GM13977 (cell line): ENCODE data around the gene ADRB2.
A peak's percentile ranks its signal among the peaks of the same experiment; 100 is the strongest.

Experiments used
- DNase-seq: peaks from one replicate; pipeline ENCODE4 v3.0.0; 2012; ENCODE audit warnings: low spot score
- in situ Hi-C: fragments of 300-500 bp; cut with MboI; formaldehyde crosslinking; loops from one replicate; pipeline ENCODE4 v1.12.0; 2022; ENCODE audit warnings: low sequenced_read_pairs, low pct_unique_long_range_greater_than_20kb, mixed read lengths, inconsistent platforms; ENCODE audit not compliant: unreplicated experiment
- TF ChIP-seq, protein P1 (sequence below): IDR thresholded peaks from 2 replicates; pipeline ENCODE4 v1.5.1; 2012; ENCODE audit warnings: mild to moderate bottlenecking, control low read depth; ENCODE audit not compliant: insufficient read depth; ENCODE audit errors: extremely low read depth, missing control alignments

Gene ADRB2

DNA sequence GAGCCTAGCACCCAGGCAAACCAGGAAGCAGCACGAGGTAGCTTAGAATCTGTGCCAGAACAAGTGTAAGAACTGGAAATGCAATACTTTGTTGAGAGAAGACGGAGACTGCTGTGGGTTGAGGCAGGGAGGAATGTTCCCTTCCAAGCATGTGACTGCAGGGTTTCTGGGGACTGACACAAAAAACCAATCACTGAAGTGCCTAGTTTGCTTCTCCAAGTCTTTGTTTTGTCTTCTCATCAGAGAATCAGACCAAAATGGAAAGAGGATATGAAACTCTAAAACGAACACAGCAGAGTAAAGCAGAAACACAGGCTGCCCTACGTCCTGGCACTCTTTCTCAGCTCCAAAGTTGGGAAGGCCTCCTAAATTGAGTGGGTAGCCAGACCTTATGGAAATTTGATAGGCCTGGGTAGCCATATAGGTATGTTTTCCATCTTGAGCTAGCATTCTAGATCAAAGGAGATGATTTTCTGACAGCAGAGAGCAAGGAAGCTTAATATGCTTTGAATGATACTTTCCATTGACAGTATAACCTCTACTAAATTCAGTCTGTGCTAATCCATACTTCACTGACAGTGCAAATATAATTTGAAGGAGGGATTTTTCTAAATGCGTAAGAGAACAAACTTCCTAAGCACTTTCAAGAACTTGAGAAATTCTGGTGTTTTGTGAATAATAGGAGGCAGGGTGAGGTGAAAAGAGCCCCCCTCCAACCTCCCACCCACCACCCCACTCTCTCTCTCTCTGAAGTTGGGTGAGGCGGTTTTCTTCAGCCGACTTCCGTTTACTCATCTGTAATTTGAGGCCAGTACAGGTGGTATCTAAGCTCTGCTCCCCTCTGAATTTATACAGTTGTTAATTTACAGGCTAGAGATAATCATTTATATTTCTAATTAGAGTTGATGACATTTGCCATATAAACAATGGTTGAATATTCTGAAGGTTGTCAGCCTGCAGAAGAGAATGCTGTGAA, 5.5 kb downstream of the ADRB2 start:
- peak; percentile 45 for DNase-seq
- TF ChIP-seq, protein P1, sequence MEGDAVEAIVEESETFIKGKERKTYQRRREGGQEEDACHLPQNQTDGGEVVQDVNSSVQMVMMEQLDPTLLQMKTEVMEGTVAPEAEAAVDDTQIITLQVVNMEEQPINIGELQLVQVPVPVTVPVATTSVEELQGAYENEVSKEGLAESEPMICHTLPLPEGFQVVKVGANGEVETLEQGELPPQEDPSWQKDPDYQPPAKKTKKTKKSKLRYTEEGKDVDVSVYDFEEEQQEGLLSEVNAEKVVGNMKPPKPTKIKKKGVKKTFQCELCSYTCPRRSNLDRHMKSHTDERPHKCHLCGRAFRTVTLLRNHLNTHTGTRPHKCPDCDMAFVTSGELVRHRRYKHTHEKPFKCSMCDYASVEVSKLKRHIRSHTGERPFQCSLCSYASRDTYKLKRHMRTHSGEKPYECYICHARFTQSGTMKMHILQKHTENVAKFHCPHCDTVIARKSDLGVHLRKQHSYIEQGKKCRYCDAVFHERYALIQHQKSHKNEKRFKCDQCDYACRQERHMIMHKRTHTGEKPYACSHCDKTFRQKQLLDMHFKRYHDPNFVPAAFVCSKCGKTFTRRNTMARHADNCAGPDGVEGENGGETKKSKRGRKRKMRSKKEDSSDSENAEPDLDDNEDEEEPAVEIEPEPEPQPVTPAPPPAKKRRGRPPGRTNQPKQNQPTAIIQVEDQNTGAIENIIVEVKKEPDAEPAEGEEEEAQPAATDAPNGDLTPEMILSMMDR = no peak
- in situ Hi-C loops = no loop called here

DNA sequence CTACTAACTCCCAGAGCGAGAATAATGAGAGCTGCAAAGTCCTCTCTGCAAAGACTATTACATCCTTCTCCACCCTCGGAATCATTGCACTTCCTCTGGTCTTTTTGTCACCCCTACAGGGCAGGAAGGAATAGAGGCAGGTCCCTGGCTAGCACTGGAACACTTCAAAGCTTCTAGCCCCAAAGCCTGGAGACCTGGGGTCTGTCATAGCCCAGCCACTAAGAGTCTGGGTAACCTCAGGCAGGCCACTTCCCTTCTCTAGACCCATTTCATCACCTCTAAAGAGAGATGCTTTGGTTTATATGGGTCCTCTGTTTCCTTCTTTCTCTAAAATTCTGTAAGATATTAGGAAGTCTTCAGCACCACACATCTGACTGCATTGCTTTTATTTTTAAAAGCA, 6.7 kb downstream of the ADRB2 start:
- TF ChIP-seq, protein P1 = no peak
- in situ Hi-C loops = no loop called here
- no peak for DNase-seq

DNA sequence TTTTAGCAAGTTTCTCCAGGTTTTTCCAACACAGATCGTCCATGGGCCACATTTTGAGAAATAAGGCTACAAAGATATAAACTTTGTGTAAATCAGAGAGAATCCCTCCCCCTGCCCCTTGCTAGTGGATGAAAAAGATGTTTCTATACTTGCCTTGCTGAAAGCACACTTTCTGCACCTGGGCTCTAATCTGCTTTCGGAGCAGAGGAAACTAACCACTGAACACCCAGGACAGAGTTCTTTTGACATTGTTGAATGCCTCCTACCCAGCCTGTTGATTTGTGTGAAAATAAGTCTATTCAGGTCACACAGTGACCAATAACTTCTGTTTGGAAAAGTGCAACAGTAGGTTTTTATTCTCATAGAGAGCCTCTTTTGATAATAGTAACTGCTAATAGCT, 7.5 kb downstream of the ADRB2 start:
- DNase-seq = no peak
- in situ Hi-C loops = no loop called here
- TF ChIP-seq, protein P1 = no peak

DNA sequence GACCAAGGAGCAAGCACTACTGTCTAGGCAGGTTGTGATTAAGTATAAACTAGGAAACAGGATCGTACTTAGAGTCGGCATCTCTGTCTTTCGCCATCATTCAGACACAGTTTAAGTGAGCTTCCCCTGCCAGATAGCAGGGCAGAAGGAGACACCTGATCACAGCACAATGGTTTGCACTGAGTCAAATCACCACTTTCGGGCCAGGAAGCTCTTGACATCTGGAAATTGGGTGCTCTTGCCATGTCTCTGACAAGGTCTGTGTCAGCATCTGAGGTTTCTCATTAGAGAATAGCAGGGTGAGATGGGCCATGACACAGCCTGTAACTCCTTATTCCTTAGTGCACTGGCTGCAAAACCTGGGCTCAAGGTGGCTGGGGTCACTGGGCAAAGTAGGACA, 8.3 kb downstream of the ADRB2 start:
- in situ Hi-C loops = no loop called here
- TF ChIP-seq, protein P1 = no peak
- no peak for DNase-seq

DNA sequence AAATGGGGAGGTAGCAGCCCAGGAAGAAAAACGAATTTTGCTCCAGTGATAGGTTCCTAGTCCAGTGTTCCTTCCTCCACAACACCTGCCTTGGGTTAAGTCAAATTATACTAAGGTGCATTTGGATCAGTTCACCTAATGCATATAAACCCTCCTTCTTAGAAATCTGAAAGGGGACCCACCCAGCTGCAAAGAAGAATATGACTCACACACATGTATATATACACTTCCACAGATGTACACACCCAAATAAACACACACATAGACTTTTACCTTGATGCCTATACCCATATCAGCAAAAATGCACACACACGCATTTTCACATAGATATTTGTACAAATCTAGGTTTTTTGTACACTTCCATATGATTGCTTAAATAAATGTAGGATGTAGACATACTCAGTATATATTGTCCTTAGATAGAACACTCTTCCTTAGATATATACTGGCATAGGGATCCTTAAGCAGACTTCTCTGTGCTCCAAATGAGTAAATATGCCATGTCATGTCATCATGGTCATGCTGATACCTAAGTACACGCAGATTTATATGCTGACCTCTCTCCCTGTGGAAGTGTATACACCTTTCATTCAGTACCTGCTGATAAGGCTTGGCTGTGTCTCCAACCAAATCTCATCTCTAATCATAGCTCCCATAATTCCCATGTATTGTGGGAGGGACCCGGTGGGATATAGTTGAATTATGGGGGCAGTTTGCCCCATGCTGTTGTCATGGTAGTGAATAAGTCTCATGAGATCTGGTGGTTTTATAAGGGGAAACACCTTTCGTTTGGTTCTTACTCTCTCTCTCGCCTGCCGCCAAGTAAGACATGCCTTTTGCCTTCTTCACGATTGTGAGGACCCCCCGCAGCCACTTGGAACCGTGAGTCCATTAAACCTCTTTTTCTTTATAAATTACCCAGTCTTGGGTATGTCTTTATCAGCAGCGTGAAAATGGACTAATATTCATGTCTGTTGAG, 10.2 kb downstream of the ADRB2 start:
- DNase-seq = no peak
- in situ Hi-C loops = no loop called here
- TF ChIP-seq, protein P1 = no peak

DNA sequence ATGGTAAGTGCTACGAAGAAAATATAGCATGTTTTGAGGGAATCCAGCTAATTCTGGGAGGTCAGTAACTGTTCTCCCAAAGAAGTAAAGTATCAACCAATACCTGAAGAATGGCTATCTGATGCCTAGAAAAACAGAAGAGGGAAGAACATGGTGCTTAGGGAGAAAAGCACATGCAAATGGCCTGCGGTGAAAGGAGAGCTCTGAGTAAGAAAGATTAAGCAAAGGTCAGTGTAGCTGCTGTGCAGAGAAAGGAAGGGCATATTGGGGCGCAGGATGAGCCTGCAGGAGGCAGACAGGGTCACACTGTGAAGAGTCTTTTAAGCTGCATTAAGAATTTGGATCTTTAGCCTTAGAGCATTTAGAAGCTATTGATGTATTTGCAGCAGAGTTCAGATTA, 11.0 kb downstream of the ADRB2 start:
- no peak for DNase-seq
- in situ Hi-C loops = no loop called here
- TF ChIP-seq, protein P1 = no peak
